ENCODE data around the gene PAF1.

DNA sequence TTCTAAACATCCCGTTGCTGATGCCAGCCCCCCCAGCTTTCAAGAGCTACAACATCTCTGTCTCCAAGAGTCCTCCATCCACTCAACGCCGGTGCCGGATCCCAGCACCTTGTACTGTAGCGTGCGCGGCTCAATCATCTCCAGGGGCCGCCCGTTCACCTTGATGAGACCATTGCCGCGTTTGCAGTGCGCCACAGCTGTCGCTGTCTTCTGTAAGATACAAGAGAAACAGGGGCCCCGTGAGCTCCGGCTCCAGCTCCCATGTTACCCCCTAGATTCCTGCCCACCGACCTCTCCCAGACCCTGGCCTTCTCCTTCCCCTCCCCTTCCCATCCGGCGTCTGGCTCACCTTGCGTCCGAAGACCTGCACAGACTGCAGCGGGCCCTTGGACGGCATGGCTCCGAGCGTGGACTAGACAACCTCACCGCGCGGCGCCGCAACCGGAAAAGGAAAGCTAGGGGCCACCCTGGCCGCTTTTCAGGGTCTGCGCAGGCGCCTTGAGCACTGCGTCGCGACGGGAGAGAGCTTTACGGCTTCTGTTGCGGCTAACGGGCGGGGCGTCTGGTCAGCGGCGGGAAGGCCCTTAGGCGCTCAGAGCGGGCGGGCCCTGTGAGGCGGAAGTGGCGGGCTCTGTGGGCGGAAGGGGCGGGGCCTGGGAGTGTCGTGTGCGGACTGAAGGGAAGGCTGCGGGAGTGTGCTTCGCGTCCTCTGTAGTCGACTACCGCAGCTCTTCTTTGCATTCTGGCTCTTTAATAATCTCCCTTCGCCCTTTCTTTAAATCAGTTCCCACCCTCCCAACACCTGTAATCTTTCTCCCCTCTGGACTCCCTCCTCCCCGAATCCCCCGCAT, 44.8 kb upstream of the PAF1 start, which contains the start of gene RPS16:
- peak; percentile 98 for TF ChIP-seq POLR2A (IDR thresholded peaks at IDR 0.05; ENCODE audit: low read length)
- no peak for TF ChIP-seq GATA1 (IDR thresholded peaks at IDR 0.05; ENCODE audit: low read depth, low read length)
